SK-N-SH treated with all-trans-retinoic acid at 6 μM for 48 hours (cell line): Measurements from ENCODE around the gene STEAP2.

Experiments
- CSDC2 ChIP-seq: fragments of 250-450 bp; sonication (Bioruptor Pico); IDR thresholded peaks from 2 replicates; pipeline ENCODE4 v1.5.0; 2020; ENCODE audit warnings: mild to moderate bottlenecking, moderate library complexity
- CSRNP3 ChIP-seq: fragments of 250-450 bp; sonication (Bioruptor Pico); IDR thresholded peaks from 2 replicates; pipeline ENCODE4 v1.5.1; 2021; ENCODE audit warnings: mild to moderate bottlenecking, moderate library complexity
- PATZ1 ChIP-seq: fragments of 250-450 bp; sonication (Bioruptor Pico); IDR thresholded peaks from 2 replicates; pipeline ENCODE4 v1.8.0; 2020; ENCODE audit warnings: mild to moderate bottlenecking, moderate library complexity, borderline replicate concordance
- ZC3H10 ChIP-seq: fragments of 250-450 bp; sonication (Bioruptor Pico); IDR thresholded peaks from 2 replicates; pipeline ENCODE4 v1.5.1; 2021; ENCODE audit warnings: mild to moderate bottlenecking, moderate library complexity
- ZNF8 ChIP-seq: fragments of 450-650 bp; formaldehyde crosslinking; IDR thresholded peaks from 2 replicates; pipeline ENCODE4 v1.5.0; 2020; ENCODE audit warnings: mild to moderate bottlenecking, moderate library complexity

GRCh38 chr7:90210981-90211380 is 559 bp upstream of the STEAP2 start:
- TF ChIP-seq CSDC2 (CRISPR knock-in tag) (no peak), ZNF8 (no peak), PATZ1 (CRISPR knock-in tag) (no peak), ZC3H10 (CRISPR knock-in tag) (no peak), CSRNP3 (CRISPR knock-in tag) (no peak)
